CD14-positive monocyte (primary cell): Measurements from ENCODE around the gene IGF2R. TPM values are rescaled to one million over a fixed set of nuclear protein-coding genes. Genes with fewer than 3 reads are reported as not detected.

ENCODE experiments used
- DNase-seq, 3 donors: peaks; one replicate each; pipeline ENCODE4 v3.0.0-alpha.2; 2011 to 2022
- H2AFZ ChIP-seq: 2 replicates; pipeline ENCODE4 v1.6.0; 2012; ENCODE audit warnings: mild to moderate bottlenecking, low read depth, low read length, inconsistent platforms; ENCODE audit not compliant: insufficient read depth, poor library complexity, severe bottlenecking
- H3K27ac ChIP-seq, 2 donors: 1 replicate in 1 of 2; 2 replicates in 1 of 2; pipeline ENCODE4 v1.5.1; 2012 to 2013; ENCODE audit warnings: low read length in 2 of 2, control low read depth in 1 of 2, inconsistent platforms in 1 of 2, low read depth in 1 of 2, mild to moderate bottlenecking in 1 of 2
- H3K27me3 ChIP-seq, 2 donors: one replicate each; pipeline versions ENCODE4 v1.6.0 to v1.6.1; 2011 to 2013; ENCODE audit warnings: low read length in 2 of 2; ENCODE audit not compliant: control insufficient read depth in 2 of 2, insufficient read depth in 2 of 2
- H3K36me3 ChIP-seq, 2 donors: replicated peaks in 1 of 2; 1 replicate in 1 of 2; 2 replicates in 1 of 2; pipeline versions ENCODE4 v1.5.1 to v1.6.1; 2012 to 2013; ENCODE audit warnings: low read length in 2 of 2, control low read depth in 1 of 2, inconsistent platforms in 1 of 2, mild to moderate bottlenecking in 1 of 2; ENCODE audit not compliant: insufficient read depth in 2 of 2, control insufficient read depth in 1 of 2
- H3K4me1 ChIP-seq, 2 donors: 1 replicate in 1 of 2; 2 replicates in 1 of 2; pipeline versions ENCODE4 v1.5.1 to v1.6.1; 2012 to 2013; ENCODE audit warnings: low read length in 2 of 2, control low read depth in 1 of 2, inconsistent platforms in 1 of 2, mild to moderate bottlenecking in 1 of 2, moderate library complexity in 1 of 2; ENCODE audit not compliant: insufficient read depth in 2 of 2, control insufficient read depth in 1 of 2
- H3K4me2 ChIP-seq: replicated peaks from 2 replicates; pipeline ENCODE3; 2012; ENCODE audit warnings: low read length, moderate library complexity, mild to moderate bottlenecking; ENCODE audit not compliant: poor library complexity, severe bottlenecking; ENCODE audit errors: extremely low read depth
- H3K4me3 ChIP-seq, 3 experiments: fragments of 200-600 bp in 1 of 3; sonication (generic) in 1 of 3; replicated peaks in 1 of 3; 1 replicate in 2 of 3; 2 replicates in 1 of 3; pipeline ENCODE4 v1.5.1; 2011 to 2013; ENCODE audit warnings: low read length in 3 of 3, mild to moderate bottlenecking in 3 of 3, control low read depth in 2 of 3, low read depth in 2 of 3, inconsistent platforms in 1 of 3, moderate library complexity in 1 of 3
- H3K79me2 ChIP-seq: 2 replicates; pipeline ENCODE4 v1.6.0; 2012; ENCODE audit warnings: mild to moderate bottlenecking, control low read depth, inconsistent platforms, low read length, moderate library complexity; ENCODE audit not compliant: insufficient read depth
- H3K9ac ChIP-seq: 2 replicates; pipeline ENCODE4 v1.6.0; 2017; ENCODE audit warnings: low read length, mild to moderate bottlenecking; ENCODE audit not compliant: insufficient read depth, poor library complexity, severe bottlenecking
- H3K9me3 ChIP-seq, 2 donors: replicated peaks in 1 of 2; 1 replicate in 1 of 2; 2 replicates in 1 of 2; pipeline versions ENCODE4 v1.5.1 to v1.6.1; 2012 to 2013; ENCODE audit warnings: low read length in 2 of 2, control low read depth in 1 of 2; ENCODE audit not compliant: control insufficient read depth in 1 of 2, insufficient read depth in 1 of 2
- H4K20me1 ChIP-seq: 2 replicates; pipeline ENCODE4 v1.6.0; 2012; ENCODE audit warnings: mild to moderate bottlenecking, low read length, control low read depth, moderate library complexity; ENCODE audit not compliant: insufficient read depth
- H3K27ac Mint-ChIP-seq, 7 donors: one replicate each; pipeline ENCODE4 v1.8.0; 2020; ENCODE audit warnings: mild to moderate bottlenecking in 7 of 7, mixed read lengths in 7 of 7, moderate library complexity in 6 of 7, inconsistent platforms in 2 of 7
- H3K27me3 Mint-ChIP-seq, 3 donors: one replicate each; pipeline ENCODE4 v1.8.0; 2021 to 2022; ENCODE audit warnings: low read depth in 3 of 3, mild to moderate bottlenecking in 3 of 3, mixed read lengths in 3 of 3, moderate library complexity in 3 of 3, inconsistent platforms in 1 of 3
- H3K36me3 Mint-ChIP-seq, 2 donors: one replicate each; pipeline ENCODE4 v1.8.0; 2020; ENCODE audit warnings: mixed read lengths in 2 of 2, inconsistent platforms in 1 of 2, mild to moderate bottlenecking in 1 of 2
- H3K4me1 Mint-ChIP-seq: one replicate; pipeline ENCODE4 v1.8.0; 2020; ENCODE audit warnings: mild to moderate bottlenecking, mixed read lengths
- H3K4me3 Mint-ChIP-seq, 2 donors: one replicate each; pipeline ENCODE4 v1.8.0; 2020; ENCODE audit warnings: mild to moderate bottlenecking in 2 of 2, mixed read lengths in 2 of 2, moderate library complexity in 1 of 2
- H3K9me3 Mint-ChIP-seq, 7 donors: one replicate each; pipeline ENCODE4 v1.8.0; 2020 to 2022; ENCODE audit warnings: mixed read lengths in 7 of 7, mild to moderate bottlenecking in 6 of 7, moderate library complexity in 6 of 7, inconsistent platforms in 2 of 7
- CTCF ChIP-seq: fragments of 200-600 bp; IDR thresholded peaks from one replicate; pipeline ENCODE4 v1.8.0; 2022; ENCODE audit warnings: antibody characterized with exemption, mild to moderate bottlenecking
- WGBS: methylation state at CpG from one replicate; pipeline ENCODE4 v1.1.5; 2013; ENCODE audit warnings: missing lambda C conversion rate; ENCODE audit not compliant: insufficient coverage; 5-methylcytosine and 5-hydroxymethylcytosine counted together
- intact Hi-C, 2 donors: fragments of 100-400 bp; cut with micrococcal nuclease; formaldehyde crosslinking; loops; one replicate each; pipeline versions ENCODE4 v1.15.0 to v1.15.1; 2023
- polyA plus RNA-seq, 3 donors: library from polyadenylated mRNA; depleted of rRNA in 1 of 3; unstranded in 2 of 3; stranded (reverse) in 1 of 3; fragments of 300-500 nt in 2 of 3; fragments of >200 nt in 1 of 3; fragmentation: Illumina TruSeq in 2 of 3; gene quantifications; 1 replicate in 2 of 3; 2 replicates in 1 of 3; pipeline ENCODE4 v1.2.3, GENCODE V29; 2012 to 2021

IGF2R gene
- polyA plus RNA-seq, 3 donors: 6.9 to 44.8 (median 8.2) TPM

- Histone ChIP-seq H3K36me3 (peaks cover 32 to 65% of the 10 kb centered on the region in 2 donors), H2AFZ (no peak overlapping the region), H3K4me3 (no peak overlapping the region), H3K9ac (no peak overlapping the region), H3K4me2 (no peak overlapping the region), H3K79me2 (peaks cover 88% of the 10 kb centered on the region), H4K20me1 (peaks cover 100% of the 10 kb centered on the region), H3K27ac (no peak overlapping the region), H3K27me3 (no peaks in the 10 kb centered on the region), H3K9me3 (no peaks in the 10 kb centered on the region), H3K4me1 (peaks cover 4 to 12% of the 10 kb centered on the region in 2 donors)
- WGBS: 100% methylated on average over 4 of the region's 5 CpGs
- DNase-seq: no peak
- H3K27ac Mint-ChIP-seq: no peak overlapping the region
- TF ChIP-seq CTCF: no peak
- H3K4me1 Mint-ChIP-seq: peaks cover 21% of the 10 kb centered on the region
- peaks cover 84 to 88% of the 10 kb centered on the region in 2 donors for H3K36me3 Mint-ChIP-seq
- intact Hi-C loops: no loop called here
- no peak overlapping the region for H3K4me3 Mint-ChIP-seq
- H3K27me3 Mint-ChIP-seq: peaks cover 3 to 6% (median 3%) of the 10 kb centered on the region in 3 donors
- H3K9me3 Mint-ChIP-seq: peaks cover 4 to 10% (median 6%) of the 10 kb centered on the region in 7 donors
Observed at GRCh38 chr6:159996087-159996622, 27.3 kb downstream of the IGF2R start.

GRCh38 chr6:159996626-159997497, 28.0 kb downstream of the IGF2R start:
- no peak overlapping the region for H3K9ac ChIP-seq
- TF ChIP-seq CTCF: no peak
- peaks cover 4 to 12% of the 10 kb centered on the region in 2 donors for H3K4me1 ChIP-seq
- no peak overlapping the region for H2AFZ ChIP-seq
- no peak overlapping the region for H3K4me3 ChIP-seq
- H3K79me2 ChIP-seq: peaks cover 88% of the 10 kb centered on the region
- peaks cover 100% of the 10 kb centered on the region for H4K20me1 ChIP-seq
- intact Hi-C loops: no loop called here
- WGBS: 99% methylated on average over 10 of the region's 12 CpGs
- no peak overlapping the region for H3K27ac Mint-ChIP-seq
- H3K27me3 Mint-ChIP-seq: peaks cover 3 to 6% (median 3%) of the 10 kb centered on the region in 3 donors
- peaks cover 18% of the 10 kb centered on the region for H3K4me1 Mint-ChIP-seq
- peaks cover 4 to 10% (median 6%) of the 10 kb centered on the region in 7 donors for H3K9me3 Mint-ChIP-seq
- peaks cover 25 to 58% of the 10 kb centered on the region in 2 donors for H3K36me3 ChIP-seq
- H3K9me3 ChIP-seq: no peaks in the 10 kb centered on the region
- H3K27me3 ChIP-seq: no peaks in the 10 kb centered on the region
- no peak overlapping the region for H3K4me3 Mint-ChIP-seq
- DNase-seq: no peak
- H3K27ac ChIP-seq: no peak overlapping the region
- peaks cover 78 to 82% of the 10 kb centered on the region in 2 donors for H3K36me3 Mint-ChIP-seq
- H3K4me2 ChIP-seq: no peak overlapping the region
